Stimulated activated CD8-positive, alpha-beta memory T cell treated with anti-CD3 and anti-CD28 coated beads, Interleukin-15, amount 100 ng/mL, for 48 hours (primary cell): ENCODE measurements around the gene KRI1.
A peak's percentile ranks its signal among the peaks of the same experiment; 100 is the strongest.

Source experiments
- DNase-seq, 2 donors: peaks; one replicate each; pipeline ENCODE4 v3.0.0-alpha.2; 2020; ENCODE audit warnings: low read depth in 2 of 2

The KRI1 gene

DNA sequence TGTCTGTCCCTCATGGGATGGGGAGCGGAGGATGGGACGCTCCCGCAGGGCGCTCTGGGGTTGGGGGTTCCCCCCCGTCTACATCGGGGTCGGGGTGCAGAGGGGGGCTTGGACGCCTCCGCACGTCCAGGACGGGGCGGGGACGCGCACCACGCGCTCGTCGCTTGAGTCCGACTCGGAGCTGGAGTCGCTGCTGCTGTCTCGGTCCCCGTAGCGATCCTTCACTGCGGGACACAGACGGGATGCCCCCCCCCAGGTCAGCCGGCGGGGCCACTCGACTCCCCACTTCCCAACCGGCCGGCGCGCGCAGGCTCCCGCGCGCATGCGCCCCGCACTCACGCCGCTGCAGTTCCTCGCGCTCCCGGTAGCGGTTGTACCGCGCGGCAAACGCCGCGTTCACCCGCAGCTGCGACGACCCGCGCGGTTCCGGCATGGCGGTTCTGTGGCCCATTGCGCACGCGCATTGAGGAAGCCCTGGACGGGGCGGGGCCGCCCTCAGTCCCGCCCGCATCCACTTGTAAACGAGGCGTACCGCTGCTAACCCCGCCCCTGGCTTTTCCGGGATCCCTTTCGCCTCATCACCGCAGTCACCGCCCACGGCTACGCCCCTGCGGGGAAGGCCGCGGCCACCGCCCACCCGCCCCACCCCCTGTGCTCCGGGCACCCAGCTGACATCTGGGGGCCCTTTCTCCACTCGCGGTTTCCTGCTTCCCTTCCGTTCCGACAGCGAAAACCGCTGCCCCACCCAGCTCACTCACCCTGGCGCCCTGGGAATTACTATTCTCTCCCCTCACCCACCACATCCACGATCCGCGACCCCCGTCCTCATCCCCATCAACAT, at the start of gene KRI1:
Gene KRI1, minus strand, starts transcription at position 444 of the 841 bp plus-strand sequence. Its CDS starts 11 bp downstream, at position 433.
- DNase-seq, result peak; percentile 99

GRCh38 chr19:10612499-10613119, 46.8 kb upstream of the KRI1 start:
- DNase-seq, result no peak

DNA sequence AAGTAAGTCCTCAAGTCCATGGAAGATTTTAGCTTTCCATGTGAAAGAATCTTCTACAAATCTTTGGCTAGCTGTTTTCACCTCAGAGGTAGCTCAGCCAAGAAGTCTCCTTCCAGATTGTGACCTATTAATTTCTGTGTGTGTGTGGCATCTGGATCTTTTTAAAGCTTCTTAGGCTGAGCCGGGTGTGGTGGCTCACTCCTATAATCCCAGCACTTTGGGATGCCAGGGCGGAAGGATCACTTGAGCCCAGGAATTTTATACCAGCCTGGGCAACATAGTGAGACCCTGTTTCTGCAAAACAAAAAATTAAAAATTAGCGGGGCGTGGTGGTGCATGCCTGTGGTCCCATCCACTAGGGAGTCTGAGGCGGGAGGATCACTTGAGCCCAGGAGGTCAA, 46.1 kb upstream of the KRI1 start:
- no peak for DNase-seq

GRCh38 chr19:10604460-10604980, 38.7 kb upstream of the KRI1 start:
- no peak for DNase-seq

DNA sequence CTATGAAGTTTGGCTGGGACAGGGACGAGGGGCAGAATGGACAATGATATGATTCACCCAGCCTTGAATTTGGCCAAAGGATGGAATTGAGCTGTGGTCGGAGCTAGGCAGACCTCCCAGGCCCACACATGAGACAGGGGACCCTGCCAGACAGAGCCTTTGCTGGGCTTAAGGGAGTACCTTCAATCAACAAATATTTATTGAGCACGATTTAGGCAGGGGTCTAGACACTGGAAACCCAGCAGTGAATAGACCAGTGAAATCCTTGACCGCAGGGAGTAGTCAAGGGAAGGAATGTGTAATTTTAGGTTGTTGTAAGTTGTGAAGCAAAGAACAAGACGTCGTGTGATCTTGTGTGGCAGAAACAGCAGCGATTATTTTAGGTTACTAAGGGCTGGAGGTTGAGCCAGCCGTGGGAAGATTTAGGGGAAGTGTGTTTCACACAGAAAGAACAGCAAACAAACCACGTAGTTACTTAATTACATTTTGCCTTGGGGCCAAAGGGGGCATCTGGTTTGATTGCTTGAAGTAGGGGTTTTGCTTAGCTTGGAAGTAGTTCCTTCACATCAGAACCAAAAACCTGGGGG, 38.2 kb upstream of the KRI1 start:
- peak in 1 of 2 donors; percentile 7 for DNase-seq

GRCh38 chr19:10603084-10603872, 37.5 kb upstream of the KRI1 start:
- DNase-seq, result peak; percentile 59 to 64

DNA sequence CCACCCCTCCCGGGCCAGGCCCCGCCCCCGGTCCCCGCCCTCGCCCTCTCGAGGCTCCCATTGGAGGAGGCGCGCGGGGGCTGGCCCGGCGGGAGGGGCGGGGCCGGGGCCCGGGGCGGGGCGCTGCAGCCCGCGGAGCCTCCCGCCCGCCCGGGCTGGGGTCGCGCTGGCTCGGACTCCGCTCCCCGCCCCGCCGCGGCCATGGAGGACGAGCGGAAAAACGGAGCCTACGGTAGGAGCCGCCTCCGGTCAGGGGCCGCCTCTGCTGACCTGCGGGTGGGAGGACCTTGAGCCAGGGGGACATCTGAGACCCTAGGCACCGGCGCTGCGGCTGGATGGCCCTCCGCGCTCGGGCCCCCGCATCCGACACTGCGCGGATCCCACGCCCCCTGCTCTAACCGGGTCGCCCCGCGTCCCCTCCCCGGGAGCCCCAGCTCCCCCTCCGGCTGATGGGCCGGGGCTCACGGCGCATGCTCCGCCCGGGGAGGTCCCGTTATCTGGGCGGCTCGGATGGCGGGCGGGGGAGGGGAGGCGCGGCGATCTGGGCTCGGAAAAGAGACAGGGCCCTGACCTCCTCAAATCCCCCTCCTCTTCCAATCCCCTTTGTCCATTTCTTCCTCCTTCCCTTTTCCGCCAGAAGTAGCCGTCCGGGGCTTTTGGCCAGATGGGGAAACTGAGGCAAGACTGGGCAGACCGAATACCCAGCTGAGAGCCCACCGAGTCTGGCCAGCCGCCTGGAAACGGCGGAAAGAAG, 36.7 kb upstream of the KRI1 start:
- DNase-seq, result peak; percentile 83 to 84

DNA sequence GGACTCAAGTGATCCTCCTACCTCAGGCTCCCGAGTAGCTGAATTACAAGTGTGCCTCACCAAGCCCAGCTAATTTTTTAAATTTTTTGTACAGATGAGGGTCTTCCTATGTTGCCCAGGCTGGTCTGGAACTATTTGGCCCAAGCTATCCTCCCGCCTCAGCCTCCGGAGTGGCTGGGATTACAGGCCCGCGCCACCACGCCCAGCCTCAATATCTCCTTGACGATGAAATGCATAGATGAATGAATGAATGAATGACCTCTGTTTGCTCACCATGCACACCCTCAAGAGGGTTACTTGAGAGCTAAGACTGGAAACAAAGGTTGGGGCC, 36.2 kb upstream of the KRI1 start:
- no peak for DNase-seq

DNA sequence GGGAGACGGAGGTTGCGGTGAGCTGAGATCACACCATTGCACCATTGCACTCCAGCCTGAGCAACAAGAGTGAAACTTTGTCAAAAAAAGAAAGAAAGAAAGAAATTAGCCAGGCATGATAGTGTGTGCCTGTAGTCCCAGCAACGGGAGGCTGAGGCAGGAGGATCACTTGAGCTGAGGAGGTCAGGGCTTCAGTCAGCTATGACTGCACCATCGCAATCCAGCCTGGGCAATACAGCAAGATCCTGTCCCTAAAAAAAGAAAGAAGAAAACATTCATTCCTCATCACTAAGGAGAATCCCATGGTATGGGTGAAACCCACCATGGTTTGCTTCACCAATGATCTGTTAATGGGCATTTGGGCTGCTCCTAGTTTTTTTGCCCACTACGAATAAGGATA, 34.3 kb upstream of the KRI1 start:
- no peak for DNase-seq

DNA sequence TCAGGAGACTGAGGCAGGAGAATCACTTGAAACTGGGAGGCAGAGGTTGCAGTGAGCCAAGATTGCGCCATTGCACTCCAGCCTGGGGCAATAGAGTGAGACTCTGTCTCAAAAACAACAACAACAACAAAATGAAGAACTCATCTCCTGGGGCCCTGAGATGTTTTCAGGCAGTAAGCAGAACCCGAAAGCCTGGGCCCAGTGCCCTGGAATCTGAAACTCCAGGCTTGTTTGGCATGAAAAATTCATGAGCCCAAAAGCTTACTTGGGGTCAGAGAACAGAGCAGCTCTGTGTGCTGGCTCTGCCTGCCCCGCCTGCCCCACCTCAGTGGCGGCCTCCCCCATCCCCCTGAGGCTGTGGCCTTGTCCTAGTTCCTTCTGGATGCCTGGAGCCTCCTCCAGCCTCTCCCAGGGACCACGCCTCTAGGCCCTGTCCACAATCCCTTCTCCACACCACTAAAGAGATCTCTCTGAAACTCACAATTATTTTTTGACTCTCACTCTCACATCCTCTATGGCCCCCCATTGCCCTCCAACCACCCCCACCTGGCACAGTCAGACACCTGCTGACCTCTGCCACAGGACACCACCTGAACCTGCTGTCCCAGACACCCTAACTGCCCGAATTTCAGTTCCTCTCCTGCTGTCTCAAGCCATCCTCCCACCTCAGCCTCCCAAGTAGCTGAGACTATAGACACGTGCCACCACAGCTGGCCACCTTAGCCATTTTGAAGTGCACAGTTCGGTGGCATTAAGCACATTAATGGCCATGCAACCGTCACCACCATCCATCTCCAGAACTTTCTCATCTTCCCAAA, 28.2 kb upstream of the KRI1 start:
- no peak for DNase-seq

DNA sequence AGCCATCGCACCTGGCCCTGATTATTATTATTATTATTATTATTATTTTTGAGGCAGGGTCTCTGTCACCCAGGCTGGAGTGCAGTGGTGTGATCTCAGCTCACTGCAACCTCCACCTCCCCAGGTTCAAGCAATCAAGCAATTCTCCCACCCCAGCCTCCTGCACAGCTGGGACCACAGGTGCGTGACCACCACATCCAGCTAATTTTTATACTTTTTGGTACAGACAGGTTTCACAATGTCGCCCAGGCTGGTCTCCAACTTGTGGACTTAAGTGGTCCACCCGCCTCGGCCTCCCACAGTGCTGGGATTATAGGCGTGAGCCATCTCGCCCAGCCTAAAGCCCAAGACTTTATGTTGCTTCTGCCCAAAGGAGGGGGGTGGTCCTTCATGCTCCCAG, 27.3 kb upstream of the KRI1 start:
- no peak for DNase-seq

GRCh38 chr19:10587839-10588150, 22.0 kb upstream of the KRI1 start:
- no peak for DNase-seq

GRCh38 chr19:10587022-10587838, 21.4 kb upstream of the KRI1 start, which contains the start of gene AP1M2:
Gene AP1M2, minus strand, starts transcription at chr19:10587312. Its CDS starts 81 bp downstream, at chr19:10587231.
- DNase-seq, result no peak

GRCh38 chr19:10586396-10586795, 20.6 kb upstream of the KRI1 start:
- DNase-seq, result no peak

GRCh38 chr19:10583036-10583776, 17.4 kb upstream of the KRI1 start:
- DNase-seq, result no peak

DNA sequence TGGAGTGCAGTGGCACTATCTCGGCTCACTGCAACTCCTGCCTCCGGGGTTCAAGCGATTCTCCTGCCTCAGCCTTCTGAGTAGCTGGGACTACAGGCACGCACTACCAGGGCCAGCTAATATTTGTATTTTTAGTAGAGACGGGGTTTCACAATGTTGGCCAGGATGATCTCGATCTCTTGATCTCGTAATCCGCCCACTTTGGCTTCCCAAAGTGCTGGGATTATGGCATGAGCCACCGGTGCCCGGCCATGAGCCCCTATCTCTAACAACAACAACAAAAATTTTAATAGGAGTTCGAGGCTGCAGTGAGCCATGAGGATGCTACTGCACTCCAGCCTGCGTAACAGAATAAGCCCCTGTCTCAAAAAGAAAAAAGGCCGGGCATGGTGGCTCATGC, 16.3 kb upstream of the KRI1 start:
- DNase-seq, result no peak

DNA sequence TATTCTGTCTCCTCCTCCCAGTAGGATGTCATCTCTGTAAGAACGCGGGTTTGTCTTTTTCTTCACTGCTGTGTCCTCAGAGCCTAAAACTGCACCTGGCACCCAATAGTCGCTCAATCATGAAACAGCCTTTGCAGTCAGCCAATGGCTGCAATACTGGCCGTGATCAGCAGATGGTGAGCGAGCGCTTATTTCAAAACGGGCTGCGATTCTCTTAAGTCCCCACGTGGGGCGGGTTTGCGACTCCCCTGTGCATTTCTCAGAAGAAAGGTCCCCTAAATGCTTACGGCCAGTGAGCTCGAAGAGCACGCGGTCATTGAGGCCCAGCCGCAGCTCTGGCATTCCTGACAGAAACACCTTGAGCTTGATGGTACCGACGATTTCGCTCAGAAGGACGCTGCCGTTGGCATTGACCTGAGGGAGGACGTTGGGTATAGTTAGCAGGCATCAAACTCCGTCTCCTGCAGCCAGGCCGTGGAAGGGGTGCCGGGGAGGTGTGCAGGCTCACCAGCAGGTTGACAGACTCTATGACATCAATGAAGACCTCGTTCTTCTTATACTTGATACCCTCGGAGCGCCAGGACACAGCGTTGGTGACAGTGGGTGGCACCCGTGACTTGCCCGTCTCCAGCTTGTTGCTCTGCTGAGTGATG, 15.3 kb upstream of the KRI1 start:
- DNase-seq, result peak; percentile 75 to 79

DNA sequence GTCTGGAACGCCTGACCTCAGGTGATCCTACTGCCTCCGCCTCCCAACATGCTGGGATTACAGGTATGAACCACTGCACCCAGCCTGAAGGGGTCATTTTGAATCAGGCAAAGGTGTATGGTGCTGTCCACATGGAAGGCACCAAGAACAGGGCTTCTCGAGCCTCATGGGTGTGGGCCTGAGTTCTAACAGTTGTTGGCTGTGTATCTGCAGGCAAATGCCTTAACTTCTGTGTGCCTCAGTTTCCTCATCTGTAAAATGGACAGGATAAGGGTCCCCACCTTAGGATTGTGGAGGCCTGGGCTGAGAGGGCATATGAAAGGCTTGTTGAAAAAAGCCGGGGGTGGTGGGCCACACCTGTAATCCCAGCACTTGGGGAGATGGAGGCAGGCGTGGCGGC, 12.1 kb upstream of the KRI1 start:
- DNase-seq, result no peak
